TTC549 (cell line): Measurements from ENCODE around the gene SNX9.
"Not testable (repeated sequence)": the region's sequence is repeated elsewhere in the genome, so short reads cannot be mapped to it uniquely, and the experiment has no call there.

Experiments used
- FAIRE-seq: peaks from 2 replicates; lab custom pipeline; 2012; peaks lifted over from hg19 to GRCh38; lab: Jason Lieb, UNC

SNX9 gene

DNA sequence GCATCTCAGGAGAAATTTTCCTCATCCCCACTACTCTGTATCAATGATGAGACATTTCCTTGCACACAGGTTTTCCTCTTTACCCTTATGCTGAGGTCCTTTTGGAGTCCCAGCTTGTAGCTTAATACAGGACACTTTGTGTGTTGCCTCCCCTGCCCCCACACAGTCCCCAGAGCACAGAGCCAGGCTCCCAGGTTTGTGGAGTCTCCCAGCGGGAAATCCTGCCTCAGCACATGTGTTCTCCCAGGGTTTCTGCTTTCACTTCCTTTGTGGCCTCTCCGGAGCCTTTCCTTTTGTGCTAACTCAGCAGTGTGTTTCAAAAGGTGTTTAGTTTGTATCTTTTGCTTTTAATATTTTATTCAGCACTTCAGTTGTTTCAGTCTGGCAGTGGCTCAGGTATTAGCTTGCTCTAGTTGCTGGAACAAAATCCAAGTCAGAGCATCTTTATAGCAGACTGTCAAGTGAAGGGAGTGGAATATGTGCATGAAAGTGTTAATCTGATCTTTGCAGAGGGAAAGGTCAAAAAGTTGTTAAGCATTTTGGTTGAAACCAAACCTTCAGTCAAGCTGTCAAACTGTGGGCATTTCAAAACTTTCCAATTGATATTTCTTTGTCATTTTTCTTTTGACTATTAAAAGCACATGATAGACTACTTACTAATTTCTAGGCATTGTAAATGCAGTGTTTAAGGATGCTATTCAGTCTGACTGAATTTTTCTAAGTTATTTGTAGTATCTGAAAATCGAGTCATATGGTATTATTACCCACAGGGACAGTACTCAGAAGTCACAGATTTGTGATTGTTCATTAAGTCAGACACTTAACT lies 8.6 kb downstream of the SNX9 start:
- FAIRE-seq, result no peak

DNA sequence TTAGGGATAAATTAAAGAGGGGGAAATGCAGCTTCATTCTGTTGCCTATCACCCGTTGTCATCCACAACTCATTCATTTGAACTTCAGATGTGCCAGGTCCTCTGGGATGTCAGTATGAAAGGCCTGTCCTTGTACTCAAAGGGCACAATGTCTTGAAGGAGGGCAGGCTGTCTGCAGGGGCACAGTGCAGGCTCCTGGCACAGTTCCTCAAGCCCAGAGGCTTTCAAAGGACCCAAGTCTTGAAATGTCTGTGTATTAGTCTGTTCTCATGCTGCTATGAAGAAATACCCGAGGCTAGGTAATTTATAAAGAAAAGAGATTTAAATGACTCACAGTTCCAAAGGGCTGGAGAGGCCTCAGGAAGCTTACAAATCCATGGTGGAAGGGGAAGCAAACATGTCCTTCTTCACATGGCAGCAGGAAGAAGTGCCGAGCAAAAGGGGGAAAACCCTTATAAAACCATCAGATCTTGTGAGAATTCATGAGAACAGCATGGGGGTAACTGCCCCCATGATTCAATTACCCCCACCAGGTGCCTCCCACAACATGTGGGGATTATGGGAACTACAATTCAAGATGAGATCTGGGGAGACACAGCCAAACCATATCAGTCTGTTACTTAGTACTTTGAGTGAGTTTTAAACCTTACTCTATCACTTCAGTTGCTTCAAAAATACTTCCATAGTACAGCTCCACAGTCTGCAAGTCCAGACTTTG lies 9.4 kb downstream of the SNX9 start:
- FAIRE-seq, result no peak

DNA sequence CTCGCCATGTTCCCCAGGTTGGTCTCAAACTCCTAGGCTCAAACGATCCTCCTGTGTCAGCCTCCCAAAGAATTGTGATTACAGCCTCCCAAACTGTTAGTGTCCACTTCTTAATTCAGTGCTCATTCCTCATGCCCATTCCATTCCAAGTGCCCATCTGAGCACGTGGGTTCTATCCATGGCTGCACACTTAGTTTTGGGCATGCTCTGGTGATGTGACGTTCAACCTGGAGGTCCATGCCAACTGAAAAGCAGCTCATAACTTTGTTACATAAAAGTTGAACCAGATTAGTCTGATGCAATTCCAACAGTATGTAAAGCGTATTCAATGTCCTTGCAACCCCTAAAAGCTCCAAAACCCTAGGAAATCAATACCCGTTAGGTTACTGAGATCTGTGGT lies 11.5 kb downstream of the SNX9 start:
- FAIRE-seq, result no peak

DNA sequence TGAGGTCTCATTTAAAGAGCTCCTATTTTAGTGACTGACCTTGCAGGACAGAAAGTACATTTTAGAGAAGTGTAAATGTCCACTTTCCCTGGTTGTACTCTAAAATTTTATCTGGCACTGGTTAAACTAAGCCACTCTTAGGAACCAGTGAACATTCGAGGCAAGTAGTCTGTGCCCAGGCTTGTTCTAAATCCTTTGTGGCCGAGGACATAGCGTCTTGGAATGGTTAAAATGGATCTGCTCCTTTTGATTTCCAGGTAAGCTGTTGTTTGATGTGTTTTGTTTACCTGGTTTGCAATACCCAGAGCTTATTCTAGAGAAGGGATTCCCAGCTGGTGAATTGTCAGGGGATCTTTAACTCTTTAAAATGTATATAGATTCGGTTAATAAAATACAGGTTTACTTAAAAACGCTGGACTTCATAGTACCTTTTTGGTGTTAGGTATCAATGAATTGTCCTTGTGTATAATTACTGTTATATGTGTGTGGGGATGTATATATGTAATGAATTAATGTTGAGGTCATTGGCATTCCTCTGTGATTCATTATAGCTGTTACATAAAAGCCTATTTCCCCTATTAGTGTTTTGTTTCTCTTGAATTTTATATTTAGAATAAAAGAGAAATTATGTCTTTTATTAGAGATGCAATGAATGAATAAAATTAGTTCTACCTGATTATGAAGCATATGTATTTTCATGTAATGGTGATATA lies 15.8 kb downstream of the SNX9 start:
- no peak for FAIRE-seq

DNA sequence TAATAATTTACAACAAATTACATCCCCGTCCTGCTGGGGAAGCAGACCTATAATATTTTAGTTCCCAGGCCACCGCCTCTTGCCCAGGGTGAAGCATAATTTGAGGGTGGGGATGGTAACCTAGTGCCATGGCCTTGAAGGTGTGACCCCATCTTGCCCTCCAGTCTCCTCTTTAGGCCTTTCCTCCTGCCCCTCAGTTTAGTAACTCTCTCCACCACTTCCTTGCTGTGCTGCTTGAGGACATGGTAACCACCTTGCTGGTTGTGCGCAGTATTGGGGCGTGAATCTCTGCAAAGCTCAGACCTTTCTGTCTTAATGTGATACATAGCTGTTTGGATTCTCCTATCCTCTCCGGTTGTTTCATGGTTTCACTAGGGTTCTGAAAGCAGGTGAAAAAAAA lies 16.6 kb downstream of the SNX9 start:
- no peak for FAIRE-seq

DNA sequence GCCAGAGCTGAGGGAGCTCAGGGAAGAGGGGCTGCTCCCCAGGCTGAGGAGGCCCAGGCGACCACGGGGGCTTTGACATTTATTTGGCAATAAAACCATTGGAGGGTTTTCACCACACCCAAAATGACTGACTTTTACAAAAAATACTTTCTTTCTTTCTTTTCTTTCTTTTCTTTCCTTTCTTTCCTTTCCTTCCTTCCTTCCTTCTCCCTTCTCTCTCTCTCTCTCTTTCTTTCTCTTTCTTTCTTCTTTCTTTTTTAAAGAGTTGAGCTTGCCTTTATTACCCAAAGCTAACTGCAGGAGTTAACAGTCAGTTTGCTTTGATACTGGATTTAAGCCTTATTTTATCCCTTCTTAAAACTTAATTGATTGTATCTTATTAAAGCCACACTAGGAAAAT lies 17.2 kb downstream of the SNX9 start:
- no peak for FAIRE-seq

DNA sequence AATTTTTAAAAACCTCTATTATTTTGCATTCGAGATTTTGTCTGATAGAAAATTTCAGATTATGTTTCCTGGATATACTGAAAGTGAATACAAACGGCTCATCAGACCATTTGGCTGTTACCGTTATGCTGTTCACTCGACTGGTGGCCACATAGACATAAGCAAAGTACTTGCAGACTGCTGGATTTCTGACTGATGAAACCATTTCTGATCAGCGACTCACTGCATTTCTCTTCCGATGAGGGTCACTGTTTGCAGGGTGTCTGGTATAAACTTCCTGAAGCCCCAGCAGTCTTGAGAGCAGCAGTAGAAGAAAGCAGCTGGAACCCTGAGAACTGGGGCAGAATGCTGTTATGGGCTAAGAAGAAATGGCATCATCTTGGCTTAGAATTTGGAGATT lies 17.7 kb downstream of the SNX9 start:
- no peak for FAIRE-seq

DNA sequence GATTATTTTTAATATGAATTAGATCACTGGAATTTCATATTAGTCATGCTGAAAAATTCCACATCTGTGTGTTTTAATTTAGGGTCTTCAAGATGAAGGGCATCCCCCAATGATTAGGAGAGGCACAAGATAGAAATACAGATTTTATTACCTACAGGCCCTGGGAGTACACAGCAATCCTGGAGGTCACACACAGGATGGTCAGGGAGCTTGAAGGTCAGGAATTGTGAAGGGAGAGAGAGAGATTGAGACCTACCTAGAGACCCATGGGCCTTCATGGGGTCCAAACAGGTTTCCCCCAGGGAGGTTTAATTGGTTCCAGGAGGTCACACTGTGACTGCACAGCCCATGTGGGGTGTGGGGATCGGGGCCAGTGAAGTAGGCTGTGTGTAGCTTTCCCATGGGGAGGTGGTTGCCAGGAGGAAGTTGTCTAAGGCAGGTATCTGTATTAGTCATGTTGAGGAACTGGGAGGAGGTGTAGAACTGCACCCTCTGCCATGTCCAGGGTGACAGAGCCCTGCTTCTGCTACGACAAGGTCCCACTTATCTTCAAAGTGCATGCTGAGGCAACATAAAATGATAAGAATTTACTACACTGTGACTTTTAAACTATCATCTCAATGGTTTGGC lies 18.3 kb downstream of the SNX9 start:
- no peak for FAIRE-seq

DNA sequence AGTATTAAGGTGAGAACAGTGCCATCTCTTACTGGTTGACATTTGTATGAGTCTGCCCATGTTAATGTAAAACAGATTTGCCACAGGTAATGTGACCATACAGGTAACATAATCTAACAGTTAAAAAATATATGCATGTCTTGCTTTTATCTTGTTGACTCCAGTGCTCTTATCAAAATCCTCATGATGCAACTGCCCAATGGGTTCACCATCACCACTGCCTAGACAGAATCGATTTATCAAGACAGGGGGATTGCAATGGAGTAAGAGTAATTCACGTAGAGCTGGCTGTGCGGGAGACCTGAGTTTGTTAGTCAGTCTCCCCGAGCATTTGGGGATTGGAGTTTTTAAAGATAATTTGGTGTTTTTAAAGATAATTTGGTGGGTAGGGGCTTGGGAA lies 19.2 kb downstream of the SNX9 start:
- FAIRE-seq, result no peak

DNA sequence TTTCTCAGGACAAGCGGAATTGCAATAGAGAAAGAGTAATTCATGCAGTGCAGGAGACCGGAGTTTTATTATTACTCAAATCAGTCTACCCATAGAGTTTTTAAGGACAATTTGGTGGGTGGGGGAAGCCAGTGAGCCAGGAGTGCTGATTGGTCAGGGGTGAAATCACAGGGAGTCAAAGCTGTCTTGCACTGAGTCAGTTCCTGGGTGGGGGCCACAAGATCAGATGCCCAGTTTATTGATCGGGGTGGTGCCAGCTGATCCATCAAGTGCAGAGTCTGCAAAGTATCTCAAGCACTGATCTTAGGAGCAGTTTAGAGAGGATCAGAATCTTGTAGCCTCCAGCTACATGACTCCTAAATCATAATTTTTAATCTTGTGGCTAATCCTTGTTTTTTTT lies 21.1 kb downstream of the SNX9 start:
- not testable (repeated sequence) for FAIRE-seq

DNA sequence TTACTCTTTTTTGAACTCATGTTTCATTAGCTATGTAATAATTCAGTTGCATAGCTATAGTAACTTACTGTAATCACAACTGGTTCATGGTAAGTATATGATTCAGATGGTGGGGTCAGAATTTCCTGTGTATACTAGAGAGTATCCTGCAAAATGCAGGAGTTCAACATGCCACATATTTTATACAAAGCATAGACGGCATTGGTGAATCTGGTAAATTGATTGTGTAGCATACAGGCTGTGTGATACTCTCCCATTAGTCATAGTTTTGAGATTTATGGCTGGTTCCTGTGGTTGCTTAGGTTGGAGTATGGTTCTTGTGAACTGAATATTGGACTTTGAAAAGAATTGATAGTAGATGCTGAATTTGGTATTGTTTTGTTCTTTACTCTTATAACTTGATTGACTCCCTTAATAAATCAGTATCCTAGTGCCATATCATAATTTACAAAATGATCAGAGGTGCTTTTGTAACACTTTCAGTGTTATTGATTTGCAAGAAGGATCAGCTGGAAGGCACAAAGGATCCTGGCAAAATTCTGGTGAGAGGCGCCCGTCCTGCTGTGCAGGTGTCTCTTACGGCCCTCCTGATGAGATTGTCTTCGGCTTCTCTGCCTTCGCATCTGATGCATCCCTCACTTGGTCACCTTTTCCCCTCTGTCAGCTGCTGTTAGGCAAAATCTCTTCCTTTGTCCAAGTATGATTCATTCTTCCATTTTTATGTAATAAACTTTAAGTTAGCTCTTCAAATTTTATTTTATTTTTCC lies 22.6 kb downstream of the SNX9 start:
- FAIRE-seq, result no peak

DNA sequence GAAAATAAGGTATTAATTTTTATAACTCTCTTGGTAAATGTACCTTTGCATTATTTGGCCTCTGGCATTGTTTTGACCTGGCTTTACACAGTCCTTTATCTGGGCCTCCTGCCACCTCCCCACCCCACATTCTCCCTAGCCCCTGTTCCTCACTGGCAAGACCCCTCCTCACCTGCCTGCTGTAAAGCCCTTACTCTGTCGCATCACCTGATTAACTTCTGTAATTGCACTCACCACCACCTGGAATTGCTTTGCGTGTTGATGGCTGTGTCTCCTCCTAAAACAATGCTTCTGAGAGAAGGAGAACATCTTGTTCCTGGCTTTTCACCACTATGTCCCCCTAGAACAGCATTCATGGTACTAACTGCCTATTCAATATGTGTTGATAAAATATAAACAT lies 24.8 kb downstream of the SNX9 start:
- no peak for FAIRE-seq

DNA sequence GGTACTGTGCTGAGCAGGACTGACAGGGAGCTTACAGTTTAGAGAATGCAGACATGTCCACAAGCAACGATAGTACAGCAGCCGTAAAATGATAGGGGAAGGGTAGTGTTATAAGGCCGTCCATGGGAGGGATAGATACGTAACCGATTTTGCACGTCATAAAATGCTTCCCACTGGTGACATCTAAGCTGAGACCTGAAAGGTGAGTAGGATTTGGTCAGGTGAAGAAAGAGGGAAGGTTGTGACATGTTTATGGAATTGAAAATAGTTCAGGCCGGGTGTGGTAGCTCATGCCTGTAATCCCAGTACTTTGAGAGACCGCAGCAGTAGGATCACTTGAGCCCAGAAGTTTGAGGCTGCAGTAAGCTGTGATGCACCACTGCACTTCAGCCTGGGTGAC lies 25.6 kb downstream of the SNX9 start:
- no peak for FAIRE-seq

DNA sequence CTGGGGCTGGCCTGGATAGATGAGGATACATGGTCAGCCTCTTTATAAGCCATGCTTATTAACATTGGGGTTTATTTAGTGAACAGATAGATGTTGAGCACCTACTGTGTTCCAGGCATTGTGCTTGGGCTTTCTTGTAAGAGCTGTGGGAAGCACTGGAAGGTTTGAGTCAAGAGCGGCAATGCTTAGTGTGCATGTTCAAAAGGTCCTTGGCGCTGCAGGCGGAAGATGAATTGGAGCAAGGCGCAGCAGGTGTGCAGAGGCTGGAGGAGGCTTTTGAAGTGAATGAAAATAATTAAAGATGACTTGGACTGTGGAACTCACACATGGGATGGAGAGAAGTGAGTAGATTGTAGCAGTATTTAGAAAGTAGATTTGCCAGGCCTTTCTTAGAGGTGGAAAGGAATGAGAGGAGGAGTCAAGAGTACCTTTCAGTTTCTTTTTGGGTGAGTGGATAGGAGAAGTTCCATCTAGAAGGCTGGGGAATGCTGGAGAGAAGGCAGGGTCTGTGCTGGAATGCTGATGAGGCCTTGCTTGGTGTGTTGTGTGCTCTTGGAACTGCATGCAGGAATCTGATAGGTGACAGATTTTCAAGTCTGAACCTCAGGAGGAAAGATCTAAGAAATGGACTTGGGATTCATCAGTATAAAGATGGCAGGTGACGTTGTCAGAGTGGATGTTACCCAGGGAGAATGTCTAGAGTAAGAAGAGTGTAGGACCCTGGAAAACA lies 26.4 kb downstream of the SNX9 start:
- no peak for FAIRE-seq

DNA sequence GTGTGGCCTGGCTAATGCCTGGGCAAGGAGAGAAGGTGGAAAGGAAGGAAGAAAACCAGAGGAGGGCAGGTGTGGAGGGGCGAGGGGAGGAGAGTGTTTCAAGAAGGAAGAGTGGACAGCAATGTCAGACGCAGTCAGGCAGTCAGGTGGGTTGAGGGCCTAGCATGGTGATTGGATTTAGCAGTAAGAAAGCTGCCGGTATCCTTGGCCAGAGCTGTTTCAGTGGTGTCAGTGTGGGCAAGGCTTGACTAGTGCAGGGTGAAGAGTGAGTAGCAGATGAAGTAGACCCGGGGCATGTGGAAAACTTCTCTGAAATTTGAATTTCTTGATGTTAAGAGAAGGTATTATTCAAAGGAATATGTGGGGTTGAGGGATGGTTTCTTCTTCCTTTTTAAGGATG lies 27.0 kb downstream of the SNX9 start:
- no peak for FAIRE-seq

DNA sequence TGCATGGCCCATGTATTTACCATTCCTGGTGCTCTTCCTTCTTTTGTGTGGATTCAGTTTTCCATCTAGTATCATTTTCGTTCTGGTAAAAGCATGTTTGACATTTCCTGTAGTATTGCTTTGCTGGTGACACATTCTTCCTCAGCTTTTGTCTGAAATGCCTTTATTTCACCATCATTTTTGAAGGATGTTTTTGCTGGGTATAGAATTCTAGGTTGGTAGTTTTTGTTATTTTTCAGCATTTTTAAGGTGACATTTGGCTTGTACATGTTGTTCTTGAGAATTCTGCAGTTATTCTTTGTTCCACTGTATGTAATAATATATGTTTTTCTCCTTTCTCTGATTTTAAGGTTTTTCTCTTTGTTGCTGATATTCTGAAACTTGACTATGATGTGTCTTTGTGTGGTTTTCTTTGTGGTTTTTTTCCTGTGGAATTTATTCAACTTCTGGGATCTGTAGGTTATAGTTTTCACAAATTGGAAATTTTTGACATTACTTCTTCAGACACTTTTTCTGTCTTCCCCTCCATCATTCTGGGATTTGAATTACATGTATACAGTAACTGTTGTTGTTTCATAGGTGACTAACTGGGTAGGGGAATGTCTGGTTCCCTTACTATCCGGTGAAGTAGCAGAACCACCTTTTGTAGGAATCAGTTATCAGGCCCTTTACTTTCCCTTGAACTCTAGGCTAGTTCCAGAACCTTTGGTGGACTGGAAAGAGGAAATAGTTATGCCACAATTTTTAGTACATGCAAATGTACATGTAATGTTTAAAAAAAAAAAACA lies 30.2 kb downstream of the SNX9 start:
- no peak for FAIRE-seq

DNA sequence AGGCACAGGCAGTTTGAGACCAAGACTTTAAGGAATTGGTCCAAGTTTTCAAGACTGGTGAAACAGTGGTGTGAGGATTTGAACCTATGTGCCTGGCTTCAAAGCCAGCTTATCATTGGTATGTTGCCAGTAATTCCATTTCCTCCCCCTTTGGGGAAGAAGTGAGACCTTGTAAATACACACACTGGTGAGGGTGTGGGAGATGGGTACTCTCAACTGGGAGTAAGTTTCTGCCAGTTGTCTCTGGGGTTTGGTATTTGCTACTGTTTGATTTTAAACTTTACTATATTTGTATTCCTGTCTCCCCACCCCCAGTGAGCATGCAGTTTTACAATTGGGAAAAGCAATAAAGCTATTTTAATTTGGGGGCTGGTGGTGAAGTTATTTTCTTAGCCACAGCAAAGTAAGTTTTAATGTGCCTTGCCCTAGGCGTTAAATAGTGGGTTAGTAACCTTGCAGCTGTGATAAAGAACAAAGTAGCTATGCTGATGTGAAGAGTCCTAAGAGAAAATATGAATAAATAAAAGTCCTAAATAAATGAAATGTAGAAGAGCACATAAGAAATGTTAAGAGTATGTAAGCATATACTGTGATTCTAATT lies 31.0 kb downstream of the SNX9 start:
- FAIRE-seq, result no peak

DNA sequence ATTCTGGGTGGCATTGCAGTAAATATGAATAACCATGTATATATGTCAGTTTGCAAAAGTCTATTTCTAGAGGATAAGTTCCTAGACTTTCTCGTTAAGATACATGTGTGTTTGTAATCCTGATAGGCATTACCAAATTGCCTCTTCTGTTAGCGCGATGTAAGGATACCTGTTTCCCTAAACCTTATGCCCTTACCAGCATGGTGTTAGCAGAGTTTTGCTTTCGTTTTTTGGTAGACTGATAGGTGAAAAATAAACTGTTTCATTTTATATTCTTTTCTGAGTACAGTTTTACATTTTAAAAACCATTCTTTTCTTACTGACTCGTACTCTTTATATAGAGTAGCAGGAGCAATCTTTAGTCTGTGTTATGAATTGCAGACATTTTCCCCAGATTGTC lies 32.3 kb downstream of the SNX9 start:
- no peak for FAIRE-seq

DNA sequence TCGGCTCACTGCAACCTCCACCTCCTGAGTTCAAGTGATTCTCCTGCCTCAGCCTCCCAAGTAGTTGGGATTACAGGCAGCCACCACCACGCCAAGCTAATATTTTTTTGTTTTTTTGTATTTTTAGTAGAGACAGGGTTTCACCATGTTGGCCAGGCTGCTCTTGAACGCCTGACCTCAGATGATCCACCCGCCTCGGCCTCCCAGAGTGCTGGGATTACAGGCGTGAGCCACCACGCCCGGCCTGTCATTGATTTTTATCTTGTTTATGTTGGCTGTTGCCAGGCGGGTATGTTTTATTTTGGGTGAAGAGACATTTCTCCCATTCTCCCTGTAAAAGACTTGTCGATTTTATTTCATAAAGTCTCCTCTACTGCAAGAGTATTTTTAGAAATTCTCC lies 32.8 kb downstream of the SNX9 start:
- FAIRE-seq, result not testable (repeated sequence)

DNA sequence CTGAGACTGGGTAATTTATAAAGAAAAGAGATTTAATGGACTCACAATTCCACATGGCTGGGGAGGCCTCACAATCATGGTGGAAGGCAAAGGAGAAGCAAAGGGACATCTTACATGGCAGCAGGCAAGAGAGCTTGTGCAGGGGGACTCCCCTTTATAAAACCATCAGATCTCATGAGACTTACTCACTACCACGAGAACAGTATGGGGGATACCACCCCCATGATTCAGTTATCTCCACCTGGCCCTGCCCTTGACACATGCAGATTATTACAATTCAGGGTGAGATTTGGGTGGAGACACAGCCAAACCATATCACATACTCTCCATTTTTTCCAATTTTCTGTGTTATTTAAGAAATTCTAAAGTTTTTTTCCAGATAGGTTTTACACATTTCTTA lies 35.6 kb downstream of the SNX9 start:
- FAIRE-seq, result not testable (repeated sequence)
